Right lobe of liver (tissue), 4 donors: ENCODE measurements around the gene CTSD.

Source experiments
- POLR2A ChIP-seq: fragments of 450-650 bp; IDR thresholded peaks from one replicate; pipeline ENCODE4 v1.6.1; 2017; ENCODE audit warnings: antibody characterized with exemption, mild to moderate bottlenecking
- TF ChIP-seq, protein P1 (sequence below), 4 donors: fragments of 200-600 bp in 3 of 4; fragments of 450-650 bp in 1 of 4; IDR thresholded peaks; one replicate each; pipeline versions ENCODE4 v1.5.1 to v1.8.0; 2016 to 2022; ENCODE audit warnings: antibody characterized with exemption in 4 of 4, mild to moderate bottlenecking in 2 of 4
- donor health status: DM: no; HTN: no; CAD: no.
- donor health status: DM: no; HTN: no; CAD: no.
- donor health status: DM: no; HTN: yes; CAD: no.

GRCh38 chr11:1791912-1792311, 28.2 kb upstream of the CTSD start:
- TF ChIP-seq, protein P1, sequence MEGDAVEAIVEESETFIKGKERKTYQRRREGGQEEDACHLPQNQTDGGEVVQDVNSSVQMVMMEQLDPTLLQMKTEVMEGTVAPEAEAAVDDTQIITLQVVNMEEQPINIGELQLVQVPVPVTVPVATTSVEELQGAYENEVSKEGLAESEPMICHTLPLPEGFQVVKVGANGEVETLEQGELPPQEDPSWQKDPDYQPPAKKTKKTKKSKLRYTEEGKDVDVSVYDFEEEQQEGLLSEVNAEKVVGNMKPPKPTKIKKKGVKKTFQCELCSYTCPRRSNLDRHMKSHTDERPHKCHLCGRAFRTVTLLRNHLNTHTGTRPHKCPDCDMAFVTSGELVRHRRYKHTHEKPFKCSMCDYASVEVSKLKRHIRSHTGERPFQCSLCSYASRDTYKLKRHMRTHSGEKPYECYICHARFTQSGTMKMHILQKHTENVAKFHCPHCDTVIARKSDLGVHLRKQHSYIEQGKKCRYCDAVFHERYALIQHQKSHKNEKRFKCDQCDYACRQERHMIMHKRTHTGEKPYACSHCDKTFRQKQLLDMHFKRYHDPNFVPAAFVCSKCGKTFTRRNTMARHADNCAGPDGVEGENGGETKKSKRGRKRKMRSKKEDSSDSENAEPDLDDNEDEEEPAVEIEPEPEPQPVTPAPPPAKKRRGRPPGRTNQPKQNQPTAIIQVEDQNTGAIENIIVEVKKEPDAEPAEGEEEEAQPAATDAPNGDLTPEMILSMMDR (IDR thresholded peaks at IDR 0.05), result no peak
- no peak for TF ChIP-seq POLR2A
